Measurements from ENCODE around the gene MED13L.

MED13L gene

DNA sequence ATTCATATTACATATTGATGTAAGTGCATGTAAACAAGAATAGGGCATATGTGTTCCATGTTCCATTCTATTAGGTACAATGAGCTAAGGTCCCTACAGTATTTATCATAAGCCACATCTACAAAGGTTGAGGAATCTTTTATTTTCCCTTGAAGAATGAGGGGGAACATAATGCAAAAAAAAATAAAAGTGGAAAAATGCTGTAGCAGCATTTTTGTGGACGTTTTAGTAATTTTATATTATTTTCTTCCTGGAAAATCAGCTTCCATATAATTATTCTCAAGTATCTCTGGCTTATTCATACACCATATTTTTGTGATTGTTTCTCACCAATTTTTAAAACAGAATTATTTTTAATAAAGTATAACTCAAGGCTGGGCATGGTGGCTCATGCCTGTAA, 148.7 kb downstream of the MED13L start:
- H3K4me1 ChIP-seq (ENCODE audit: control insufficient read depth, insufficient read depth, low read length), result peaks cover 59% of the 10 kb centered on the region
- H3K9ac ChIP-seq (ENCODE audit: low read depth, low read length), result no peak overlapping the region
- H3K27ac ChIP-seq (ENCODE audit: low read depth, low read length), result no peak overlapping the region
- H3K36me3 ChIP-seq (ENCODE audit: control insufficient read depth, insufficient read depth, low read length), result no peaks in the 10 kb centered on the region
- H3K4me3 ChIP-seq (ENCODE audit: low read depth, low read length), result no peak overlapping the region
- H3K9me3 ChIP-seq (ENCODE audit: control insufficient read depth, insufficient read depth, low read length), result no peaks in the 10 kb centered on the region
- H3K27me3 ChIP-seq (ENCODE audit: control insufficient read depth, insufficient read depth, low read length), result no peaks in the 10 kb centered on the region

- H3K4me1 ChIP-seq (ENCODE audit: control insufficient read depth, insufficient read depth, low read length), result peaks cover 59% of the 10 kb centered on the region
- no peaks in the 10 kb centered on the region for H3K36me3 ChIP-seq (ENCODE audit: control insufficient read depth, insufficient read depth, low read length)
- no peaks in the 10 kb centered on the region for H3K9me3 ChIP-seq (ENCODE audit: control insufficient read depth, insufficient read depth, low read length)
- H3K27me3 ChIP-seq (ENCODE audit: control insufficient read depth, insufficient read depth, low read length), result no peaks in the 10 kb centered on the region
- H3K9ac ChIP-seq (ENCODE audit: low read depth, low read length), result no peak overlapping the region
- peak overlapping the region; percentile 43 for H3K27ac ChIP-seq (ENCODE audit: low read depth, low read length)
- no peak overlapping the region for H3K4me3 ChIP-seq (ENCODE audit: low read depth, low read length)
Observed at GRCh38 chr12:116127859-116128258, 149.6 kb downstream of the MED13L start.

DNA sequence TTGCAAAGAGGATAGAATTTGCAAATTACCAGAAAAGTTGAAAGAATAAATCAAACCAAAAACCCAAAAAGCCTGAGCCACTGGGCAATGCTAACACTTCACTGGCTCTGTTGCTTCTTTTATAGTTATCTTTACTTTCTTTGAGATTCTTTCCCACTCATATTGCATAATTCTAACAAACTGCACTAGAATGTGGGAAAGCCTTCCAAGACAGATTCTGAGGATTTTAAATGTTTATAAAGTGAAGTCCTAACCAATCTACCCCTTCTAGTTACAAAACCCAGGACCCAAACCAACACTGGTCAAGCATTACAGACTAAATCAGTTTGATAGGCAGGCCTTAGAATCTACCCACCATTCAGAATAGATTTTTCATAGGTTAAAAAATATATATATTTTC, 150.9 kb downstream of the MED13L start:
- Histone ChIP-seq H3K4me1 (ENCODE audit: control insufficient read depth, insufficient read depth, low read length) (peaks cover 61% of the 10 kb centered on the region), H3K9me3 (ENCODE audit: control insufficient read depth, insufficient read depth, low read length) (no peaks in the 10 kb centered on the region), H3K4me3 (ENCODE audit: low read depth, low read length) (no peak overlapping the region)

GRCh38 chr12:116125956-116126566, 151.4 kb downstream of the MED13L start:
- no peak overlapping the region for H3K4me3 ChIP-seq (ENCODE audit: low read depth, low read length)
- H3K27ac ChIP-seq (ENCODE audit: low read depth, low read length), result peak overlapping the region; percentile 21
- peaks cover 61% of the 10 kb centered on the region for H3K4me1 ChIP-seq (ENCODE audit: control insufficient read depth, insufficient read depth, low read length)

More for the DNA sequence above, 150.9 kb downstream of the MED13L start:
- no peak overlapping the region for H3K9ac ChIP-seq (ENCODE audit: low read depth, low read length)
- H3K36me3 ChIP-seq (ENCODE audit: control insufficient read depth, insufficient read depth, low read length), result no peaks in the 10 kb centered on the region
- H3K27ac ChIP-seq (ENCODE audit: low read depth, low read length), result no peak overlapping the region
- H3K27me3 ChIP-seq (ENCODE audit: control insufficient read depth, insufficient read depth, low read length), result no peaks in the 10 kb centered on the region

DNA sequence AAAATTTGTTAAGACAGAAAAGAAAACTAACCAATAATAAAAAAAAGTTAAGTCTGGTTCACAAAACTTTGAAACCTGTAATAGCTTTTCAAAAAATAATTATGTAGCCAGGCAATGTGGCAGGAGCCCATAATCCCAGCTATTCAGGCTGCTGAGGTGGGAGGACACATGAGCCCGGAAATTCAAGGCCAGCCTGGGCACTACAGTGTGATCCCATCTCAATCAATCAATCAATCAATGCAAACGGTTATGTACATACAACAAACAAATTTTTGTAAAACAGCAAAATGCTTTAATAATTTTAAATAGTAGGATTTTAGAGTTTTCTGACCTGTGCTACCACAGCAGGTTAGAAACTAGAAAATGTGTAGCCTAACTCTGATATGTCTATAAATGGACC, 152.4 kb downstream of the MED13L start:
- H3K27ac ChIP-seq (ENCODE audit: low read depth, low read length), result no peak overlapping the region
- H3K9me3 ChIP-seq (ENCODE audit: control insufficient read depth, insufficient read depth, low read length), result no peaks in the 10 kb centered on the region
- no peak overlapping the region for H3K4me3 ChIP-seq (ENCODE audit: low read depth, low read length)
- peaks cover 59% of the 10 kb centered on the region for H3K4me1 ChIP-seq (ENCODE audit: control insufficient read depth, insufficient read depth, low read length)
- no peak overlapping the region for H3K9ac ChIP-seq (ENCODE audit: low read depth, low read length)
- H3K27me3 ChIP-seq (ENCODE audit: control insufficient read depth, insufficient read depth, low read length), result no peaks in the 10 kb centered on the region
- no peaks in the 10 kb centered on the region for H3K36me3 ChIP-seq (ENCODE audit: control insufficient read depth, insufficient read depth, low read length)

More at GRCh38 chr12:116125956-116126566, 151.4 kb downstream of the MED13L start:
- Histone ChIP-seq H3K9ac (ENCODE audit: low read depth, low read length) (no peak overlapping the region), H3K27me3 (ENCODE audit: control insufficient read depth, insufficient read depth, low read length) (no peaks in the 10 kb centered on the region), H3K36me3 (ENCODE audit: control insufficient read depth, insufficient read depth, low read length) (no peaks in the 10 kb centered on the region), H3K9me3 (ENCODE audit: control insufficient read depth, insufficient read depth, low read length) (no peaks in the 10 kb centered on the region)

GRCh38 chr12:116123451-116124258, 153.8 kb downstream of the MED13L start:
- no peaks in the 10 kb centered on the region for H3K36me3 ChIP-seq (ENCODE audit: control insufficient read depth, insufficient read depth, low read length)
- no peak overlapping the region; the same call in 1 of the 2 replicates for H3K9ac ChIP-seq (ENCODE audit: low read depth, low read length)
- 0 out of 2 replicates have a peak overlapping the region, but pooled peaks have one; percentile 16 for H3K4me3 ChIP-seq (ENCODE audit: low read depth, low read length)
- H3K27ac ChIP-seq (ENCODE audit: low read depth, low read length), result peak overlapping the region; percentile 25
- H3K4me1 ChIP-seq (ENCODE audit: control insufficient read depth, insufficient read depth, low read length), result peaks cover 60% of the 10 kb centered on the region
- no peaks in the 10 kb centered on the region for H3K27me3 ChIP-seq (ENCODE audit: control insufficient read depth, insufficient read depth, low read length)
- no peaks in the 10 kb centered on the region for H3K9me3 ChIP-seq (ENCODE audit: control insufficient read depth, insufficient read depth, low read length)

- Histone ChIP-seq H3K9me3 (ENCODE audit: control insufficient read depth, insufficient read depth, low read length) (no peaks in the 10 kb centered on the region), H3K27me3 (ENCODE audit: control insufficient read depth, insufficient read depth, low read length) (no peaks in the 10 kb centered on the region), H3K4me3 (ENCODE audit: low read depth, low read length) (no peak overlapping the region), H3K4me1 (ENCODE audit: control insufficient read depth, insufficient read depth, low read length) (peaks cover 50% of the 10 kb centered on the region), H3K27ac (ENCODE audit: low read depth, low read length) (peak overlapping the region; percentile 21), H3K9ac (ENCODE audit: low read depth, low read length) (no peak overlapping the region), H3K36me3 (ENCODE audit: control insufficient read depth, insufficient read depth, low read length) (no peaks in the 10 kb centered on the region)
Observed at GRCh38 chr12:116122628-116123027, 154.9 kb downstream of the MED13L start.

DNA sequence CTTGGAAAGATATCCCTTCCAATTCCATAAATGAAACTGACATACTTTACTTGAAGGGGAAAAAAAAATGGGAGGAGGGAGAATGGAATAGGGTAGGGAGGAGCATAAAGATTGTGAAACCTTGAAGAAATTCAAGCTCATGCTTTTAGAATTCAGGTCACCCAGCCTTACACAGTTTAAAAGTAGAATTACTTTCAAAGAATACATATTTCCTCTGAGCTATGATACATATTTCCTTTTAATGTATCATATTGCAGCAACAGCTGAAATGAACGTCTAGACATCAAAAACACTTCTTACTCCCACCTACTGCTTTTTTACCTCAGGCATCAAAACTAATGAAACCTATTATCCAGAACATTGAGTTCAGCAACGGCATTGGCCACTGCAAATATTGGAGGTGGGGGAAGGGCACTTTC, 156.0 kb downstream of the MED13L start:
- Histone ChIP-seq H3K4me3 (ENCODE audit: low read depth, low read length) (no peak overlapping the region), H3K9me3 (ENCODE audit: control insufficient read depth, insufficient read depth, low read length) (no peaks in the 10 kb centered on the region), H3K27me3 (ENCODE audit: control insufficient read depth, insufficient read depth, low read length) (no peaks in the 10 kb centered on the region), H3K27ac (ENCODE audit: low read depth, low read length) (no peak overlapping the region), H3K36me3 (ENCODE audit: control insufficient read depth, insufficient read depth, low read length) (no peaks in the 10 kb centered on the region), H3K9ac (ENCODE audit: low read depth, low read length) (no peak overlapping the region), H3K4me1 (ENCODE audit: control insufficient read depth, insufficient read depth, low read length) (peaks cover 46% of the 10 kb centered on the region)

- Histone ChIP-seq H3K4me3 (ENCODE audit: low read depth, low read length) (no peak overlapping the region), H3K9ac (ENCODE audit: low read depth, low read length) (no peak overlapping the region), H3K27ac (ENCODE audit: low read depth, low read length) (no peak overlapping the region), H3K27me3 (ENCODE audit: control insufficient read depth, insufficient read depth, low read length) (no peaks in the 10 kb centered on the region), H3K4me1 (ENCODE audit: control insufficient read depth, insufficient read depth, low read length) (peaks cover 57% of the 10 kb centered on the region), H3K9me3 (ENCODE audit: control insufficient read depth, insufficient read depth, low read length) (no peaks in the 10 kb centered on the region), H3K36me3 (ENCODE audit: control insufficient read depth, insufficient read depth, low read length) (no peaks in the 10 kb centered on the region)
Observed at GRCh38 chr12:116116650-116117424, 160.7 kb downstream of the MED13L start.

DNA sequence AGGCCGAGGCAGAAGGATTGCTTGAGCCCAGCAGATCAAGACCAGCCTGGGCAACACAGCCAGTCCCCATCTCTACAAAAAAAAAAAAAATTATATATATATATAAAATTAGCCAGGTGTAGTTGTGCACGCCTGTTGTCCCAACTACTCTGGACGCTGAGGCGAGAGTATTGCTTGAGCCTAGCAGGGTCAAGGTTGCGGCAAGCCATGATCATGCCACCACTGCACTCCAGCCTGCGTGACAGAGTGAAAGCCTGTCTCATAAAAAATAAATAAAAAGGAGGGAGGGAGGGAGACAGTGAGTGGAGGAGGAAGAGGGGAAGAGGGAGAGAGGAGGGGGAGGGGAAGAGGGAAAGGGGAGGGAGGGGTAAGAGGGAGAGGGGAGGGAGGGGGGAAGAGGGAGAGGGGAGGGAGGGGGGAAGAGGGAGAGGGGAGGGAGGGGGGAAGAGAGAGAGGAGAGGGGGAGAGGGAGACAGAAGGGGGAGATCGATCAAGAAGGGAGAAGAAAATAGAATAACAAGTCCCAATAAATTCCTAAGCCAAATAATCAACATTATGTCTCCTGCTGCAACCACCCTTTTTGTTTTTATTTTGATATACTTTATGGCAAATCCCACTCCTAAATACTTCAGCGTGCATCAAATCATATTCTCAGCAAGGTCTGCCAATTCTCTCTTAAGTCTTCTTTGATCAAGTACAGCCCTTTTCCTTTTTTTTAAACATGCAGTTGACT, 163.9 kb downstream of the MED13L start:
- Histone ChIP-seq H3K9ac (ENCODE audit: low read depth, low read length) (no peak overlapping the region), H3K4me1 (ENCODE audit: control insufficient read depth, insufficient read depth, low read length) (peaks cover 49% of the 10 kb centered on the region), H3K27ac (ENCODE audit: low read depth, low read length) (no peak overlapping the region), H3K4me3 (ENCODE audit: low read depth, low read length) (no peak overlapping the region), H3K27me3 (ENCODE audit: control insufficient read depth, insufficient read depth, low read length) (no peaks in the 10 kb centered on the region), H3K9me3 (ENCODE audit: control insufficient read depth, insufficient read depth, low read length) (no peaks in the 10 kb centered on the region), H3K36me3 (ENCODE audit: control insufficient read depth, insufficient read depth, low read length) (no peaks in the 10 kb centered on the region)

Data from HUES48 (cell line).